Neural crest cell (in vitro differentiated cells): Measurements from ENCODE around the gene MADCAM1. TPM values are rescaled to one million over a fixed set of nuclear protein-coding genes. Genes with fewer than 3 reads are reported as not detected.

Experiments used
- DNase-seq: peaks from one replicate; pipeline ENCODE4 v3.0.0; 2021; ENCODE audit warnings: low read depth, mixed read lengths, low spot score
- H3K27ac Mint-ChIP-seq: one replicate; pipeline ENCODE4 v1.8.0; 2021; ENCODE audit warnings: mild to moderate bottlenecking, mixed read lengths; ENCODE audit not compliant: unreplicated experiment
- H3K27me3 Mint-ChIP-seq: 2 replicates; pipeline ENCODE4 v1.8.0; 2021; ENCODE audit warnings: low read depth, mild to moderate bottlenecking, mixed read lengths
- H3K36me3 Mint-ChIP-seq: 2 replicates; pipeline ENCODE4 v1.8.0; 2021; ENCODE audit warnings: low read depth, mild to moderate bottlenecking, mixed read lengths
- H3K4me1 Mint-ChIP-seq: 2 replicates; pipeline ENCODE4 v1.8.0; 2021; ENCODE audit warnings: mixed read lengths
- H3K4me3 Mint-ChIP-seq: one replicate; pipeline ENCODE4 v1.8.0; 2021; ENCODE audit warnings: mild to moderate bottlenecking, mixed read lengths
- H3K9me3 Mint-ChIP-seq: 2 replicates; pipeline ENCODE4 v1.8.0; 2021; ENCODE audit warnings: mixed read lengths
- total RNA-seq: library from RNA; stranded (reverse); gene quantifications from 2 replicates; pipeline ENCODE4 v1.2.1, GENCODE V29; 2021
- TF ChIP-seq, protein P1 (sequence below): fragments of 200-600 bp; sonication (generic); conservative IDR thresholded peaks from 2 replicates; pipeline ENCODE4 v1.5.0; 2021; ENCODE audit warnings: antibody characterized with exemption, mild to moderate bottlenecking

MADCAM1 gene
- total RNA-seq, 1 donor from 2014 or later, result 0.75 TPM

DNA sequence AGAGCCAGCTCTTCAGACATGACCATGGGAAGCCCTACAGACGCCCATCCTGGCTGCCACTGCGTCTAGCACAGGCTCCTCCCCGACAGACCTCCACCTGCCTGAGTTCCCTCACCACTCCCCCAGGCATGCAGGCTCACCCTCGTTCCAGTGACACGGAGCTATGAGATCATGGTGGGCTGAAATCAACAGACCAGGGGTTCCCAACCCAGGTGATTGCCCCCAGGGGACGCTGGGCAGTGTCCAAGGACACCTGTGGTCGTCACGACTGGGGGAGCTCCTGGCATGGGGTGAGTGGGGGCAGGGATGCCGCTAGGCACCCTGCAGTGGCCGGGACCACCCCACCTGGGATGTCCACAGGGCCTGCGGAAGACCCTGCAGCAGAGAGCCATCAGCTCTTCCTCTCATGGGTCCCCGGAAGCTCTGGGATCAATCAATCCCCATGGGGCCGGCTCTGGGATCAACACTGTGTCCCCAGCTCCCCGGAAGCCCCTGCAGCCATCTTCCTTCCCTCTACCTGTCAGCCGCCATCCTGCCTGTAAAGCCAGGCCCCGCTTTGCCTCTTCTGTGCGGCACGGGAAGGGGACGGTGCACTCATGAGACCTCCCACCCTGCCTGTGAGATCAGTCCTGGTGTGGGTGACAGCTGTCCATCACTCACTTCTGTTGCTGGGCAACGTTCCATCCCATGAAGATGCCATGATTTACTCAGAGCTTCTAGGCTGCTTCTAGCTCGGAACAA is 12.8 kb upstream of the MADCAM1 start:
- peaks cover 27% of the 10 kb centered on the region for H3K27me3 Mint-ChIP-seq
- H3K36me3 Mint-ChIP-seq, result peaks cover 8% of the 10 kb centered on the region
- TF ChIP-seq, protein P1, sequence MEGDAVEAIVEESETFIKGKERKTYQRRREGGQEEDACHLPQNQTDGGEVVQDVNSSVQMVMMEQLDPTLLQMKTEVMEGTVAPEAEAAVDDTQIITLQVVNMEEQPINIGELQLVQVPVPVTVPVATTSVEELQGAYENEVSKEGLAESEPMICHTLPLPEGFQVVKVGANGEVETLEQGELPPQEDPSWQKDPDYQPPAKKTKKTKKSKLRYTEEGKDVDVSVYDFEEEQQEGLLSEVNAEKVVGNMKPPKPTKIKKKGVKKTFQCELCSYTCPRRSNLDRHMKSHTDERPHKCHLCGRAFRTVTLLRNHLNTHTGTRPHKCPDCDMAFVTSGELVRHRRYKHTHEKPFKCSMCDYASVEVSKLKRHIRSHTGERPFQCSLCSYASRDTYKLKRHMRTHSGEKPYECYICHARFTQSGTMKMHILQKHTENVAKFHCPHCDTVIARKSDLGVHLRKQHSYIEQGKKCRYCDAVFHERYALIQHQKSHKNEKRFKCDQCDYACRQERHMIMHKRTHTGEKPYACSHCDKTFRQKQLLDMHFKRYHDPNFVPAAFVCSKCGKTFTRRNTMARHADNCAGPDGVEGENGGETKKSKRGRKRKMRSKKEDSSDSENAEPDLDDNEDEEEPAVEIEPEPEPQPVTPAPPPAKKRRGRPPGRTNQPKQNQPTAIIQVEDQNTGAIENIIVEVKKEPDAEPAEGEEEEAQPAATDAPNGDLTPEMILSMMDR, result no peak
- DNase-seq, result no peak
- peak overlapping the region; percentile 55 for H3K4me3 Mint-ChIP-seq
- H3K9me3 Mint-ChIP-seq, result peaks cover 11% of the 10 kb centered on the region
- H3K27ac Mint-ChIP-seq, result no peak overlapping the region
- peaks cover 48% of the 10 kb centered on the region for H3K4me1 Mint-ChIP-seq

GRCh38 chr19:484494-484893 is 11.8 kb upstream of the MADCAM1 start:
- peak overlapping the region; percentile 63 for H3K27ac Mint-ChIP-seq
- H3K4me3 Mint-ChIP-seq, result peak overlapping the region; percentile 77
- TF ChIP-seq, protein P1, result no peak

GRCh38 chr19:485077-485476 is 11.2 kb upstream of the MADCAM1 start:
- peaks cover 7% of the 10 kb centered on the region for H3K9me3 Mint-ChIP-seq
- H3K4me3 Mint-ChIP-seq, result peak overlapping the region; percentile 86
- peaks cover 48% of the 10 kb centered on the region for H3K4me1 Mint-ChIP-seq
- peaks cover 24% of the 10 kb centered on the region for H3K27me3 Mint-ChIP-seq
- H3K36me3 Mint-ChIP-seq, result peaks cover 6% of the 10 kb centered on the region
- H3K27ac Mint-ChIP-seq, result peak overlapping the region; percentile 99
- TF ChIP-seq, protein P1, result no peak
- DNase-seq, result no peak

More at GRCh38 chr19:484494-484893, 11.8 kb upstream of the MADCAM1 start:
- peaks cover 27% of the 10 kb centered on the region for H3K27me3 Mint-ChIP-seq
- peaks cover 8% of the 10 kb centered on the region for H3K36me3 Mint-ChIP-seq
- no peak for DNase-seq
- peaks cover 49% of the 10 kb centered on the region for H3K4me1 Mint-ChIP-seq
- H3K9me3 Mint-ChIP-seq, result peaks cover 11% of the 10 kb centered on the region

DNA sequence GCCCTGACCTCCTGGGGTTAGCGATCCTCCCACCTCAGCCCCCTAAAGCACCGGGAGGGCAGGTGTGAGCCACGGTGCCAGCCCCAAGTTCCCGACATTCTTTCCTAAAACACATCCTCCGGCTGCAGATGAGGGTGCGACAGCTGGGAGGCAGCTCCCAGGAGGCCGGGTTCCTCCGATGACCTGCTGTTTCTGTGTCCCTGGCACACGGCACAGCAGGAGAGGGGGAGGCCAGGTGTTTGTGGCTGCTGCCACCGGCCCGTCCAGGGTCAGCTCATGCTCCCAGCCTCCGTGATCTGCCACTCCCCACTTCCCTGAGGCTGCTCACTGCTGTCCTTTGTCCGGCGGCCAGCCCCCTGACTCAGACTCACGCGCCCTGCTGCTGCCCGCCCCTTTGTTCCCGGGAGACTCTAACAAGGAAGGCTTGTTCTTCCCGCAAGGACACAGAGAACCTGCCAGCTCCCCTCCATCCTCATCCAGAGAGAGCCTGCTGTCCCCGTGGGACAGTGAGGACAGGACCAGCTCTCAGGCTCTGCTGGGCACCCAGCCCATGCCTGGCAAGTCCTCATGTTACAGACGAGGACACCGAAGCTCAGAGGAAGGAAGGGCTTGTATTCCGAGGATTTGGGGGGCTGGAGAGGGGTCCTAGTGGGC is 10.6 kb upstream of the MADCAM1 start:
- peak; percentile 68 for DNase-seq
- Mint-ChIP-seq H3K4me3 (peak overlapping the region; percentile 86), H3K27ac (peak overlapping the region; percentile 99), H3K9me3 (peaks cover 1% of the 10 kb centered on the region), H3K27me3 (peaks cover 20% of the 10 kb centered on the region), H3K4me1 (peaks cover 42% of the 10 kb centered on the region), H3K36me3 (no peaks in the 10 kb centered on the region)
- TF ChIP-seq, protein P1, result no peak

GRCh38 chr19:488505-489417 is 7.5 kb upstream of the MADCAM1 start:
- peaks cover 4% of the 10 kb centered on the region for H3K36me3 Mint-ChIP-seq
- TF ChIP-seq, protein P1, result peak; percentile 22
- peaks cover 35% of the 10 kb centered on the region for H3K4me1 Mint-ChIP-seq
- H3K27ac Mint-ChIP-seq, result peak overlapping the region; percentile 83
- DNase-seq, result peak; percentile 91
- no peaks in the 10 kb centered on the region for H3K9me3 Mint-ChIP-seq
- H3K27me3 Mint-ChIP-seq, result peaks cover 7% of the 10 kb centered on the region
- H3K4me3 Mint-ChIP-seq, result peak overlapping the region; percentile 84
